ENCODE results near the gene IGFN1.

GRCh38 chr1:201214461-201214860, 23.8 kb downstream of the IGFN1 start:
- TF ChIP-seq POLR2A (IDR thresholded peaks at IDR 0.05) (no peak), CTCF (IDR thresholded peaks at IDR 0.05) (no peak)
